GM18508 (cell line): ENCODE results near the gene EIF3A.
"Not testable (repeated sequence)": the region's sequence is repeated elsewhere in the genome, so short reads cannot be mapped to it uniquely, and the experiment has no call there.

ENCODE experiments used
- ATAC-seq: cut with Tn5 transposase; IDR thresholded peaks from one replicate; pipeline ENCODE4 v1.9.1; 2021; ENCODE audit warnings: moderate number of reproducible peaks; ENCODE audit not compliant: insufficient read depth, unreplicated experiment

EIF3A gene, protein sequence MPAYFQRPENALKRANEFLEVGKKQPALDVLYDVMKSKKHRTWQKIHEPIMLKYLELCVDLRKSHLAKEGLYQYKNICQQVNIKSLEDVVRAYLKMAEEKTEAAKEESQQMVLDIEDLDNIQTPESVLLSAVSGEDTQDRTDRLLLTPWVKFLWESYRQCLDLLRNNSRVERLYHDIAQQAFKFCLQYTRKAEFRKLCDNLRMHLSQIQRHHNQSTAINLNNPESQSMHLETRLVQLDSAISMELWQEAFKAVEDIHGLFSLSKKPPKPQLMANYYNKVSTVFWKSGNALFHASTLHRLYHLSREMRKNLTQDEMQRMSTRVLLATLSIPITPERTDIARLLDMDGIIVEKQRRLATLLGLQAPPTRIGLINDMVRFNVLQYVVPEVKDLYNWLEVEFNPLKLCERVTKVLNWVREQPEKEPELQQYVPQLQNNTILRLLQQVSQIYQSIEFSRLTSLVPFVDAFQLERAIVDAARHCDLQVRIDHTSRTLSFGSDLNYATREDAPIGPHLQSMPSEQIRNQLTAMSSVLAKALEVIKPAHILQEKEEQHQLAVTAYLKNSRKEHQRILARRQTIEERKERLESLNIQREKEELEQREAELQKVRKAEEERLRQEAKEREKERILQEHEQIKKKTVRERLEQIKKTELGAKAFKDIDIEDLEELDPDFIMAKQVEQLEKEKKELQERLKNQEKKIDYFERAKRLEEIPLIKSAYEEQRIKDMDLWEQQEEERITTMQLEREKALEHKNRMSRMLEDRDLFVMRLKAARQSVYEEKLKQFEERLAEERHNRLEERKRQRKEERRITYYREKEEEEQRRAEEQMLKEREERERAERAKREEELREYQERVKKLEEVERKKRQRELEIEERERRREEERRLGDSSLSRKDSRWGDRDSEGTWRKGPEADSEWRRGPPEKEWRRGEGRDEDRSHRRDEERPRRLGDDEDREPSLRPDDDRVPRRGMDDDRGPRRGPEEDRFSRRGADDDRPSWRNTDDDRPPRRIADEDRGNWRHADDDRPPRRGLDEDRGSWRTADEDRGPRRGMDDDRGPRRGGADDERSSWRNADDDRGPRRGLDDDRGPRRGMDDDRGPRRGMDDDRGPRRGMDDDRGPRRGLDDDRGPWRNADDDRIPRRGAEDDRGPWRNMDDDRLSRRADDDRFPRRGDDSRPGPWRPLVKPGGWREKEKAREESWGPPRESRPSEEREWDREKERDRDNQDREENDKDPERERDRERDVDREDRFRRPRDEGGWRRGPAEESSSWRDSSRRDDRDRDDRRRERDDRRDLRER (N-terminal part only)

GRCh38 chr10:119080521-119081259 lies at the start of gene EIF3A:
Gene EIF3A (minus strand): TSS chr10:119080817. CDS start chr10:119080676, 141 bp downstream.
- ATAC-seq = peak; percentile 73

GRCh38 chr10:119129721-119130120 lies 49.1 kb upstream of the EIF3A start:
- no peak for ATAC-seq

- no peak for ATAC-seq
These were observed 45.3 kb upstream of the EIF3A start for GRCh38 chr10:119125942-119126341.

DNA sequence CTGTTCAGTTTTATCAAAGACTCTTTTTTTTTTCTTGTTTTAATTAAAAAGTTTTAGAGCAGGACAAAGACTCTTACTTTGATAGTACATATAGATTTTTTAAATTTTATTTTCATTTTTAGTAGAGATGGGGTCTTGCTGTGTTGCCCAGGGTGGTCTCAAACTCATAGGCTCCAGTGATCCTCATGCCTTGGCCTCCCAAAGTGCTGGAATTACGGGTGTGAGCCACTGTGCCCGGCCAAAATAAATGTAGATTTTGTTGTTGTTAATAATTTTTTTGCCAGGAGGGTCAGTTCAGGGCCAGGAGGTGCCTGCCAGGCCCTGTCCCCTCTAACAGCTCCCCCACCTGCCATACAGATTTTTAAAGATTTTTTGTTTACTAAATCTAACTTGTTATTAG lies 40.3 kb upstream of the EIF3A start:
- no peak for ATAC-seq

- peak; percentile 76 for ATAC-seq
These were observed 39.8 kb upstream of the EIF3A start for GRCh38 chr10:119120413-119120867.

DNA sequence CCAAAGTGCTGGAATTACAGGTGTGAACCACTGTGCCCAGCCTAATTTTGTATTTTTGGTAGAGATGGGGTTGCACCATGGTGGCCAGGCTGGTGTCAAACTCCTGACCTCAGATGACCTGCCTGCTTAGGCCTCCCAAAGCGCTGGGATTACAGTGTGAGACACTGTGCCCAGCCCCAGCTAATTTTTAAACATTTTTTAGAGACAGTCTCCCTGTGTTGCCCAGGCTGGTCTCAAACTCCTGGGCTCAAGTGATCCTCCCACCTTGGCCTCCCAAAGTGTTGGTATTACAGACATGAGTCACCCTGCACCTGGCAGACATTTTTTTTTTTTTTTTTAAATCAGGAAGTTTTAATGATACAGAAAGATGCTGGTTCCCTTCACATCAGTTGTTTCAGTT lies 38.8 kb upstream of the EIF3A start:
- ATAC-seq = no peak

- ATAC-seq = no peak
These were observed 37.6 kb upstream of the EIF3A start for GRCh38 chr10:119118231-119118630.

DNA sequence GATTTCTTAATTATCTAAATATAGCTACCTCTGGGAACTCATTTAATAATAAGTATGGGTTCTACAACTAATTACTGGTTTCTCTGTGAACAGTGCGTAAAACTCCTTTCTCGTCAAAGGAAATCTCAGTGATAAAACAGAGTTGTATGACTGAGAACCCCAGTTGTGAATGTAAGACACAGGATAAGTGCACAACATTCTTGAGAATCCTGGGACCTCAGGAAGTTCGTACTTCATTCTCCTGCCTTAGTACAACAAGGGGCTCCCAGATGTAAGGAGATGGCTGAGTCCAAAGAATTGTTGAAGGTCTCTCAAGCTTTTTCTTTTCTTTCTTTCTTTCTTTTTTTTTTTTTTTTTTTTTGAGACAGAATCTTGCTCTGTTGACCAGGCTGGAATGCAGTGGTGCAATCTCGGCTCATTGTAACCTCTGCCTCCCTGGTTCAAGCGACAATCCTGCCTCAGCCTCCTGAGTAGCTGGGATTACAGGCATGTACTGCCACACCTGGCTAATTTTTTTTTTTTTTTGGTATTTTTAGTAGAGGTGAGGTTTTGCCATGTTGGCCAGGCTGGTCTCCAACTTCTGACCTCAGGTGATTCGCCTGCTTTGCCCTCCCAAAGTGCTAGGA lies 35.8 kb upstream of the EIF3A start:
- no peak for ATAC-seq

- no peak for ATAC-seq
These were observed 35.3 kb upstream of the EIF3A start for GRCh38 chr10:119115926-119116325.

DNA sequence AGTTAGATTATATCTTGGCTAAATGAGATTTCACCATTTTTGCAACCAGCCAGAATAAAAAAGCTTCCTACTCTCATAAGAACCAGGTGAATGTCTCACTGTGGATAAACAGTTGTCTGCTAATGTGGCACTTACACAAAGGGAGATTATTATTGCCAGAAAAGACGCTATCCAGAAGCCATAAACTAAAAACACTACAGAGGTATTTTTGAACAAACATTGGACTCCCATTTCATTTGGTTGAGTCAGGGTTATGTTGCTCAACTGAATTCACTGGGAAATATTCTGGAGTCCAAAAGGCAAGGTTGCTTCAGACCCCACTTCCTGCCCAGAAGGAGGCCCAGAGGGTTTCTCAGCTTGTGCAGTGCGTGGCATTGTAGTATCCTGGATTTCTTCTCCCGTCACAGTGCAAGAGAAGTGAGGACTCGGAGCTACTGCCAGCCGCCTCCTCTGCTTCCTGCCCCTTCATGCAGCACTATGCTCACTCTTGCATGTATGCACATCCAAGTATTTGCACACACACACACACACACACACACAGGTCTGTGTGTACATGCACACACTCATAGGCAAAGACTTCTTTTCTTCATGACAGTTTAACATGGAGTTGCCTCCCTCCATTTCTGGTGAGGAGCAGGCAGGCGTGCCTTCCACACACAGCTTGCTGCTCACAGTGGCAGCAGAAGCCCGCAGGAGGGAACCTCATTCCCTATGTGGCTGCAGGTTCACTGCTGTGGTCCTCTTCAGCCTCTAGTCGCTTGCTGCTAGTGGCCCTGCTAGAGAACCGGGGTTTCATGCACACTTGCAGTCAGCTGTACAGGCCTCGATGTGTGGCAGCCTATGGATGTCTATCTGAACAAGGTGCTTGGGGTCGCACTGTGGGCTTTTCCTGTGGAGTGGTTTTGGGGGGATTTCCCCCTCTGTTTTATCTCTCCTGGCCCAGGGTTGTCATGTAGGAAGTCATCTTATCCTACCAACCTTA lies 33.4 kb upstream of the EIF3A start:
- ATAC-seq = no peak

DNA sequence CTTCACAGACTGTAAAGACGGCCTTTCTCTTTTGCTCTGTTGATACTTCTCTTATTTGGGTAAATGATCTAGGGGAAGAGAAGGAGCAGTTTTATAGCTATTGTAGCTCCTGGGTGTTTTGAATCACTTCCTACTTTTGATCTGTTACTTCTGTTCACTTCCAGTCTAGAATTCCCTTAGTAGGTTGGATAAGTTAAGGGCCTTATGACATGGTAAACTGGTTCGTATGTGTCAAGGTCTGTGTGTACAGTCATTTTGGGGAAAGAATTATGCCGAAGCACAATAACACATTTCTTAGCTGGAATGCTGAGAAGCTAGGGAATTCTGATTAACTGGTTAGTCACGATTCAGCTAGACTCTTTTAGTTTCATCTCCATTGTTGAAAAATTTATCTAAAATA lies 31.4 kb upstream of the EIF3A start:
- no peak for ATAC-seq

DNA sequence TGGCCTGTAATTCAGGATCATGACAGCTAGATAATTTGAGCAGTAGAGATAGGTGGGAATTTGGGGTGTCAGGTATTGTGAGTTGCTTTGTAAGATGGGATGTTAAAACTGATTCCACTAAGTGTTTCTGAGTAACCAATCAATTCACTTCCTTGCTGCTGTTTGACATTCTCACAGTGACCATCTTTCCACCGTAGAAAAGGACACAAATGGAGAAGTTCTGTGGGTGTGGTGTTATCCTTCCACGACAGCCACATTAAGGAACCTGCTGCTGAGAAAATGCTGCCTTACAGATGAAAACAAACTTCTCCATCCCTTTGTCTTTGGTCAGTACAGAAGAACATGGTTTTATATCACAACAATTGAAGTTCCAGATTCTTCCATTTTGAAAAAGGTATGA lies 27.2 kb upstream of the EIF3A start:
- ATAC-seq = not testable (repeated sequence)

- ATAC-seq = not testable (repeated sequence)
These were observed 26.5 kb upstream of the EIF3A start for GRCh38 chr10:119107106-119107505.

- not testable (repeated sequence) for ATAC-seq
These were observed 25.3 kb upstream of the EIF3A start for GRCh38 chr10:119105899-119106298.

DNA sequence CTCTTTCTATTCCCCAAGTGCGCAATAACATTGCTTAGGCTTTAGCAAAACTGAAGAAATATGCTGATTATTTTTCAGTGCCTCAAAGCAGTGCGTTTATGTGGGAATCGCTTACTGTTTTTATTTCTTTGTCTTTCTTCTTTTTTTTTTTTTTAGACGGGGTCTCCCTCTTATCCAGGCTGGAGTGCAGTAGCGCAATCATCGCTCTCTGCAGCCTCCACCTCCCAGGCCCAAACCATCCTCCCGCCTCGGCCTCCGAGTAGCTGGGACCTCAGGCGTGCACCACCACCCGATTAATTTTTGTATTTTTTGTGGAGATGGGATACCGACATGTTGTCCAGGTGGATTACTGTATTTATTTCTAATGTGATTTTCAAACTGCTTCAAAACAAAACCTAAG lies 24.5 kb upstream of the EIF3A start:
- ATAC-seq = no peak

DNA sequence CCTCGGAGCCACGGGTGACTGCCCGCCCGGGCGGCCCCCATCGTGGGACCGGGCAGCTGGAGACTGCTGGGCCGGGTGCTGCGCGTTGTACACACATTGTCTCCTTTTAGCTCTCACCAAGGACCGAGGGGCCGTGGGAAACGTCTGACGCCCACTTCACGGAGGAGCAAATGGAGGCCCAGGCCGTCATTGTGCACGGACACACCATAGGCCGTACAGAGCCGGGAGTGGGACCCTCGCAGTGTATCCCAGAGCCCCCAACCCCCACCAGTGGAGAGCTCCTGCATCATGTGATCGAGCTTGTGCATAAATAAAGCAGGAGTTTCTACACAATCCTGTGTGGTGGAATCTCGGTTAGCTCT lies 24.0 kb upstream of the EIF3A start:
- ATAC-seq = no peak

DNA sequence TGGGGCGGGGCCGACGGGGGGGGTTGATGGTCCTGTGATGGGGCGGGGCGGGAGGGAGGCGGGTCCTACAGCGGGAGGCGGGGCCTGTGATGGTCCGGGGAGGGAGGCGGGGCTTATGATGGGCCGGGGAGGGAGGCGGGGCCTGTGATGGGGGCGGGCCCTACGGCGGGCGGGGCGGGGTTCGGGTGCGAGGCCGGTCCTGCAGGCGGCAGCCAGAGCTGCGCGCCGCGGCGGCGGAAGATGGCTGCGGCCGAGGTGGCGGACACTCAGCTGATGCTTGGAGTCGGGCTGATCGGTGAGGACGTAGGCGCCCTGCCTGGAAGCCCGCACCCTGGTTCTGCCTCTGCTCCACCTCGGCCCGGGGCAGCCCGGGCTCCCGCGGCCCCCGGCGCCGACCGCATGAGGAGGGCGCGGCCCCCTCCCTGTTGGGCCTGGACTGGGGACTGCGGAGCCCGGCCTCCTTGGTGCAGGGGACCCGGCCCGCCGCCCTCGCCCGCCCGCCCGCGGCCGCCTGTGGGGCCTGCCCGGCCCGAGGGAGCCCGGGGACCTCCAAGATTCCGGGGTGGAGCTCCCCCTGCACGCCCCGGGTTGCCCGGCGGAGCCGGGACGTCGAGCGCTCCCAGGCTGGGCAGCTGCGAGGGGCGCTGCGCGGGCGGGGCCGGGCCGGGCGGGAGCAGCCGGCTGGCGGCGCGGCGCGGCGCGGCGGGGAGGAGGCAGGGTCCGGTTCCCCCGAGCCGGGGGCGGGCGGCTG lies 23.5 kb upstream of the EIF3A start, which contains the start of gene DENND10:
TSS of gene DENND10 (plus strand) at position 211 of the 751 bp plus-strand sequence. CDS start at position 241, 30 bp downstream.
- ATAC-seq = no peak
